H4 (cell line): Measurements from ENCODE around the gene ABCC5. TPM values are rescaled to one million over a fixed set of nuclear protein-coding genes. Genes with fewer than 3 reads are reported as not detected.
"Not testable (repeated sequence)": the region's sequence is repeated elsewhere in the genome, so short reads cannot be mapped to it uniquely, and the experiment has no call there.

Experiments used
- DNase-seq: peaks from one replicate; pipeline ENCODE4 v3.0.0-alpha.2; 2015; ENCODE audit warnings: low spot score
- total RNA-seq: library from RNA; depleted of rRNA; stranded (reverse); fragments of >200 nt; shearing (Covaris generic); gene quantifications from 2 replicates; pipeline ENCODE4 v1.2.3, GENCODE V29; 2014

ABCC5 gene
- total RNA-seq, 1 experiment from 2014 or later: 10.6 TPM

DNA sequence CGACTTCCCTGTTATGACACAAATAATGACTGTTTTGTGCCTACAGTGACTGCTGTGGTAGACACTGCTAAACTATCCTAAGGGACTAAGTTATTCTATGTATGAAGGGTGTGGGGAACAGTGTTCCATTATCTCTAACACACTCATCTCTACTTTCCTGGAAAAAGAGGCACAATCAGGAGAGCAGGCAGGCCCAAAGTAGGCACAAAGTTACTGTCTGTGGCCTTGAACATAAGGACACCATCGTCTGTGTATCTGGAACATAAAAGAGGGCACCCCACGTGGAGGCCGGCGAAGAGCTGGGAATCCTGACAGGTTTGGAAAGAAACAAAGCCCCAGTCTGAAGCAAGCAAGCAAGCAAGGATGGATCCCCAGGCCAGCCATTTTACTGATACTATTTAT is 1.5 kb downstream of the ABCC5 start:
- DNase-seq: no peak

DNA sequence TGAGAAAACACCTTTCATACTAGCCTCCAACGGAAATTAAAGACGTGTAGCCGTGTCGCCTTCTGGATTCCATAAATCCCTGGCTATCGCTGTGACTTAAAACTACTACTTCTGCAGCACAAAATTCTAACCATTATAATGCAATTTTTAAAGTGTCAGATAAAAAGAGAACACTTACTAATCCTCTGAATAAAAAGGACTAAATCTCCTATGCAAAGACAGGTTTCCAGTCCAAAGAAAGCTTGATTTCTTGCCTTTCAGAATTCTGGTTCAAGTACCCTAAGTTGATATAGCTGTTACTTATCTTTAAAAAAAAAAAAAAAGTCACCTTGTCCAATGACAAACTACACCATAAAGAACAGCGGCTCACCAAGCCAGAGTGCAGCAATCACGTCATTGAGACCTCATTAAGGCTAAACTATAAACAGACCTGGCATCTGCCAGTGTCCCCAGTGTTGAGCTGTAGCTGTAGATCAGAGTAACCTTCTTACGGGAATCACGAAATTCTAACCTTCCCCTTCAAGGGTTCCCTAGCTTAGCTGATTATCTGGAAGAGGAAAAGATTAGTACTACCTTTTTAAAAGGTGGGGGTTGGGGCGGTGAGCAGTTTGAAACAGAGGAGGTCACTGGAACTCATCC is 2.2 kb downstream of the ABCC5 start:
- peak; percentile 47 for DNase-seq

DNA sequence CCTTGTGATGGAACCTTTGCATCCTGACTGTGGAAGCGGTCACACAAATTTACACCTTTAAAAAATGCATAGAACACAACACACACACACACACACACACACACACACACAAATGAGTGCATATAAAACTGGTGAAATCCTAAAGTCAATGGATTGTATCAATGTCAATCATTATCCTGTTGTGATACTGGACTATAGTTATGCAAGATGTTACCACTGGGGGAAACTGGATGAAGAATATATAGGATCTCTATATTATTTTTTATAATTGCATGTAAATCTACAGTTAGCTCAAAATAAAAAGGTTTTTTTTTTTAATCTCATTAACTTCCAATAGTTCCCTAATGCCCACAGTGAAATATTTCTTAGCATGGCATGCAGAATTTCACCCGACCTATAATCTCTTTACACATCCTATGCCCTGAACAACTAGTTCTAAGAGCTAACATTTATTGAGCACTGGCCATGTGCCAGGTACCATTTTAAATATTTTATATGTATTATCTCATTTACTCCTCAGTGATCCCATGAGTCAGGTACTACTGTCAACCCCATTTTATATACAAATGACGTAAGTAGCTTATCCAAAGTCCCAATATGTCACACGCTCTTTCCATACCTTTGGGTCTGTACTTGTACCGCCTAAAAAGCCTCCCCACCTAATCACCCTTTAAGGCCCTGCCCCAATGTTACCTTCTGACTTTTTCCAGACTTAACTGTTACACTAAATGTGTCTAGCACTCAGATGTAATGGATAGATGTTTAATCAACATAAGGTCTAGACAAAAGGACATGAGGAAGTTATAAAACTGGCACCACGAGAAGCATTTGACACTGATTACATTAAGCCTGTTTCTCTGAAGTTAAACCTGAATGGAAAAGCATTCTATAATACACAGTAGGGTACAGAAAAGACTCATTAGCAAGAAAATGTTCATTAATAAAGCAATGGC is 5.5 kb downstream of the ABCC5 start:
- DNase-seq: no peak

DNA sequence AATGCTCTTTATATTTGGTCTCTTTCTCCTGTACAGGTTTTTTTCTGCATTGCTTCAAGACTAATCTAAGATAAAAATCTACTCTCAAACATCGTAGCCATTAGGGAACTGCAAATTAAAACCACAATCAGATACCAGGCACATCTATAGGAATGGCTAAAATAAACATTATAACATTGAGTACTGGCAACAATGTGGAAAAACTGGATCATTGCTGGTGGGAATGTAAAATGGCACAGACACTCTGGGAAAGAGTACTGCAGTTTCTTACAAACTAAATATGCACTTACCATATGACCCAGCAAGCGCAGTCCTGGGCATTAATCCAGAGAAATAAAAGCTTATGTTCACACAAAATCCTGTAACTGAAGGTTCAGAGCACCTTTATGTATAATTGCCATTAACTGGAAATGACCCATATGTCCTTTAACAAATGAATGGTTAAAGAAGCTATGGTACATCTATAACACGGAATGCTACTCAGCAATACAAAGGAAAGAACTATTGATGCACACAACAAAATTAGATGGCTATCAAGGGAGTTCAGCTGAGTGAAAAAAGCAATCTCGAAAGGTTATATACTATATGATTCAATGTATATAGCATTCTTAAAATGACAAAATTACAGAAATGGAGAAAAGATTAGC is 6.3 kb downstream of the ABCC5 start:
- no peak for DNase-seq

- no peak for DNase-seq
Measured at GRCh38 chr3:184008161-184008560, 9.5 kb downstream of the ABCC5 start.

DNA sequence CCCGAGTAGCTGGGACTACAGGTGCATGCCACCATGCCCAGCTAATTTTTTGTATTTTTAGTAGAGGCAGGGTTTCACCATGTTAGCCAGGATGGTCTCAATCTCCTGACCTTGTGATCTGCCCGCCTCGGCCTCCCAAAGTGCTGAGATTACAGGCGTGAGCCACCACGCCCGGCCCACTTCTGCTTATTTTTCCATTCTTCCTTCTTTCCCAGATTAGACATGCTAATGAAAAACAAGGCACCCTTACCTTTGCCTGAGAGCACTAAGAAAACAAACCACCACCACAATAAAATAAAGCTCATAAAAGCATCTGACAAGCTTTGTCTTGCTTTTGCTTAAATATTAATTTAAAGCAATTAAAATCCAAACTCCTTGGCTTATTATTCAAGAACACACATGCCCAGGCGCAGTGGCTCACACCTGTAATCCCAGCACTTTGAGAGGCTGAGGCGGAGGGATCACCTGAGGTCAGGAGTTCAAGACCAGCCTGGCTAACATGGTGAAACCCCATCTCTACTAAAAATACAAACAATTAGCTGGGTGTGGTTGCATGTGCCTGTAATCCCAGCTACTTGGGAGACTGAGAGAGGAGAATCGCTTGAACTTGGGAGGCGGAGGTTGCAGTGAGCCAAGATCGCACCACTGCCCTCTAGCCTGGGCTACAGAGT is 10.4 kb downstream of the ABCC5 start:
- DNase-seq: not testable (repeated sequence)

DNA sequence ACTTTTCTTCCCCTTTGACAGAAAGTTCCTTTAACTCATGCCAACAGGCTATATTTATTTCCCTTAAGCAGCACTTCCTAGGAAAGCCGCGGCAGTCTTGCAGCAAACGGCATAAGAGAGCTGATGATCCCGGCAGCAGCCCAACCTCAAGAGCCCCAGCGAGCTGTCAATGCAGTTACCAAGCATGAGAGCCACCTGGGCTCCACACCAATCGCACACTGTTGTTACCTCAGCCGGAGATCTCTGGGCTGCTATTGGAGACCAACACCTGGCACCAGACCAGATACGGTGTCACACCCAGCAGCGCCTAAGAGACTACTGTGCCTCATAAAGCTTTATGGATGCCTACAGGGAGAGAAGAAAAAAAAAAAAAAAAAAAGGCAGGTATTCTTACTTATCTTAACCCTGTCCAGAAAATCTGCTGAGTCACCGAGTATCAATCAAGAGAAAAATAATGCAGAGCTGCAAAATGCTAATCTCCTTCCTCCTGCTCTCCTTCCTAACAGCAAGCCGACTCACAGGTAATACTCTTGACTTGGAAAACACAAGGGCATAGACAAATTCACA is 11.7 kb downstream of the ABCC5 start:
- DNase-seq: peak; percentile 80

DNA sequence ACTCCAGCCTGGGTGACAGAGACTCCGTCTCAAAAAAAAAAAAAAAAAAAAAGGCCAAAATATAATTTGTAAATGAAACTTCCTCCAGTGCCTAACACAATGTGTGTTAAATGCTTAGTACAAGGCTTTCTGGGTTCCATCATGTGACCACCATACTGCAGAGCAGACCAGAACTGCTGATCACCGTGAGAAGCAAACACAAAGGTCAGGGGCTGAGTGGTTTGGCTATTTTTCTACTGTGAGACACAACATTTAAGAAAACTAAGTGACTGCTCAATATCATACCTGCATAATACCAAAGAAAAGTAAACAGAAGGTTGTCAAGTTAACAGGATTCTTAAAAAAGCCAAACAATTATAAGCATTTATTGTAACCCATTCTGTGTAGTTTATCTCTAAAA is 13.2 kb downstream of the ABCC5 start:
- no peak for DNase-seq

DNA sequence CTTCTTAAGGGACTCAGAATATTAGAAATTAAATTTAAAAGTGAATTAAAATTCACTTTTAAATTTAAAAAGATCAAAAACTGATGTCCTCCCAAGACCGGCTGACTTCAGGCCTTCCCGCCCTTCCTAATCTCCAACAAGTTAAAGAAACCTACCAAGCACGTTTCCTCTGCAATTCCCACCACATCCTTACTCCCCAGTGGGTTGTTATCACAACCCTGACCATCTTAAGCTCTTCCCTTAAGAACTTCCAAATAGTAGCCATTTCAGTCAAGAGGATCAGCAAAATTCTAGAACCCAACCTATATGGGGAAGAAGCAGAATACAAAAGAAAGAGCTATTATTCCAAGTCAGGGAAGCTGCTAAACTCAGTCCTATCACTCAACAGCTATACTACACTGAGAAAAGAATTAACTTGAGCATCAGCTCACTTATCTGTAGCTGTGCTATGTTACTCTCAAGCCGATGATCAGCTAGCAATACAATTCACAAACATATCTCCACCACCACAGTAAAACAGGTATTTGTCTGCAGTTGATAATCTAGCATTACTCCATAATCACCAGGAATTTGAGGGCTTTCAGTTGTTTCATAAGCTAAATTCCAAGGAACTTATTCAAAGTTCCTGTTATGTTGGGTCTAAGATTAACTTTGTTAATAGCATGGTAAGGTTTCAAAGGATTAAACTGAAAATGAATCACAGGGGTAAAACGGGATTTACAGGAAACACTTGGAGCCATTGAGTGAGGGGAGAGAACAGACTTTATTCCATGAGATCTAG is 14.3 kb downstream of the ABCC5 start:
- DNase-seq: no peak

DNA sequence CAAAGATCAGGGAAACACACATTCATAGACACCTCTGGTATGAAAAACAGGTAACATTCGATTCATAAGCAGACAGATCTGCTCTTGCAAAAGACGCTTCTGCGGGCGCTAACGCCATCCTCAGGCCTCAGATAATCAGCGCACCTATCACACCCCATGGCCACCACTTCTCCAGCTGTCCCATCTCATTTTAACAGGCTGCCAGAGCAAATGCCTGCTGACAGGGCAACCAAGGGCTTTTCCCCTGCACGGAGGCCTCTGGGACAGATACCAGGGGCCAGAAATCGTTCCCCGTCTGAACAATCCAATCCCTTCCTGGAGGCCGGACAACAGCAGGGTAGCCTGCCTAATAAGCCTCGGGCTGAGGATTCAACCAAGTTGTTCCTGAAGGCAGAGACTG is 15.2 kb downstream of the ABCC5 start:
- no peak for DNase-seq

DNA sequence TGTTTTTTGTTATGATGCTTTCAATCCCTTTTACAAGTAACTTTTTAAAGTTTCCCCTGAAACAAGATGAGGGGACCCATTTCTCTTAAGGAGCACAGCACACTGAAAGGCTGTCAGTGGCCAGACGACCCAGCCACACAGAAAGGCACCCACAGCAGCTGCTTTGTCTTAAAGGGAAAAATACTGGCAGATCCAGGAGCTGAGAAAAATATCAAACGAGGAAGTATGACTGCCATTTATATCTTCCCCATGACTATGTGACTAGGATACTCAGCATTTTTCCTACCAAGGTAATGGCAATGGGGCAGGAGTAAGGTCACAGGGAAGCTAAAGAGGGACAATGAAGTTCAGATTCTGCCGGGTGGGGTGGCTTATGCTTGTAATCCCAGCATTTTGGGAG is 15.9 kb downstream of the ABCC5 start:
- DNase-seq: no peak

- no peak for DNase-seq
Measured at GRCh38 chr3:183991403-183991802, 26.3 kb downstream of the ABCC5 start.

DNA sequence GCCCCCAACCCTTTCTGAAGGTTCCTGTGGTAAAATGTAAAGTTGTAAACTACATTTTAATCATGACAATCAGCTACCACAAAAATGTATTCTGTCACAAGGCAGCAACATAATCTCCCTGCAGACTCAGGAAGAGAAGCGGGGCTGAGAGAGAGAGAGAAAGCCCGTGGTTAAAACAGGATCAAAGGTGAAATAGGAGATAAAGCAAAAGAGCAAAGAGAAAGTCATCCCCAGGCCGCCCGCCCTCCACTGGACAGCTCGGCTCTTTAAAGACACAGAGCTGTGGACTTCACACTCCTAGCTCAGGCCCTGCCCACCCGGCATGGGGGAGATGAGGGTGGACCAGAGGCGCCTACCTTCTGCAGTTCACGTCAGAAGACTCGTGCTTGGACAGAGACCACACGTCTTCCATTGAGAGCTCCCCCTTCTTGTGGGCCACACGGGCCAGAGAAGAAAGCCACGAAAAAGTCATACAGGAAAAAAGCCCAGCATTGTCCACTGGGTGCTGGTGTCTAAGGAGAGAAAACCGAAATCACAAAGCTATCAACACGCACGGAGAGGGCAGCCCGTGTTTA is 29.4 kb downstream of the ABCC5 start:
- DNase-seq: no peak

- DNase-seq: no peak
Measured at GRCh38 chr3:183987000-183987600, 30.6 kb downstream of the ABCC5 start.

DNA sequence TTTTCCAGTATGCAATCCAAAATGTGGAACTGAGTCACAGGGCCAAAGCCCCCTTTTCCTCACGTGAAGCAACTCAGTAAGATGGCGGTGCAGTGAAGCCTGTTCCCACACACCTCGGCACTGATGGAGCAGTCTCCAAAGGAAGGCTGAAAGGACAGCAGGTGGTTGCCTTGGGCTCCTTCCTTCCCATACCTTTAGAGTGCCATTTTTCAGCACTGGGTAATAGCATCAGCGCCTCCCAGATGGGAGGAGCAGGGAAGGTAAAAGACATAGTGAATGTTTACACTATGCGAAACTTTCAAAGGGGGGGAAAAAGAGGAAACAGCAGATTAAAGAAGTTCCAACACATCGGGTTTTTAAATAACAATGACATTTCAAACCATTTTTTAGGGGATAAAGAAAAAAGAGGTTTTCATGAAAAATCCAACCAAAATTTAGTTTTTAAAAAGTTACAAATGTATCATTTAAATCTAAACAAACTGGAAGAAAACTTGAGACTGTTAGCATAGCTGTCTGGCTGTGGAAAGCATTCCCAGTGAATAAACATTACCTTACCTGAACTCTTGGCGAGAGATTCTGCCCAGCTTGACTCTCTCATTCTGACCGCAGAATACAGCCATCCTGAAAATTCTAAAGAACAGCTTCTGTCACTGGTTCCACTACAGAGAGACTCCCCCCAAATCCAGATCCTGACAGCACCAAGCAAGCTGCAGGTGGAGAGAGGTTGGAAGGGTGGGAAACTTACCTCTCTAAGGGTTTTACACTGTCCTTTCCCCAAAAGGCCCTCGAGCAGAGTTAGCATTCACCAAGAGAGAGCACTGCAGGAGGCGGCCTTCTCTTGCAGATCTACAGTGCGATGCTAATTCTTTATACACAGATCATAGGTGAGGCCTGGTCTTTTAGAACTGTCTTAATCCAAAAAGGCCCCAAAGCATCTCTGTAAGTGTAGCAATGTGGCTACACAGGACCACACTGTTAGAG is 32.6 kb downstream of the ABCC5 start:
- DNase-seq: no peak

DNA sequence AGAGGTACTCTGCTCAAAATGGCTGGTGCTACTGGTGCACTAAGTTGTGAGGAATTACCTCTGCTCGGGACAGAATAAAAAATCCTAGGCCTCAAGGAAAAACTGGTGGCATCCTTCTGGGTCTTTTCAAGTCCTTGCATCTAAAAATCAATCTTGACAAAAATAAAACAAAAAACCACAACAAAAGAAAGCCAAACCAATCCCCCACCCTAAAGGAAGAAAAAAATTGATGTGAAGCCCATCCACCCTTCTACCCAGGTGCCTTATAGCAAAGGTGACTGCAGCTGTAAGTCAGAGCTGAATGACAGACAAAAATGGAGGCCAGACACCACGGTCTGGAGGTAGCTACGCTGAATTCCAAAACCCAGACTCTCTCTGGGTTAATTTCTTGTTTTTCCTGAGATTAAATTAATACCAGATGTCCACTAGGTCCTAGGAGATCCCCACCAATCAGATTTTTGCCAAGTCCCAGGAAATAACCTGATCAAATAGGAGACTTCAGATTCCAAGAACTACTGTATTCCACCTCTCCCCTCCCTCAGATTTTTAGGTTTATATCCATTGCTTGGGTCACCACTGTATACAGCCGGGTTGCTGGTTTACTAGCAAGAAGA is 33.5 kb downstream of the ABCC5 start:
- DNase-seq: no peak

DNA sequence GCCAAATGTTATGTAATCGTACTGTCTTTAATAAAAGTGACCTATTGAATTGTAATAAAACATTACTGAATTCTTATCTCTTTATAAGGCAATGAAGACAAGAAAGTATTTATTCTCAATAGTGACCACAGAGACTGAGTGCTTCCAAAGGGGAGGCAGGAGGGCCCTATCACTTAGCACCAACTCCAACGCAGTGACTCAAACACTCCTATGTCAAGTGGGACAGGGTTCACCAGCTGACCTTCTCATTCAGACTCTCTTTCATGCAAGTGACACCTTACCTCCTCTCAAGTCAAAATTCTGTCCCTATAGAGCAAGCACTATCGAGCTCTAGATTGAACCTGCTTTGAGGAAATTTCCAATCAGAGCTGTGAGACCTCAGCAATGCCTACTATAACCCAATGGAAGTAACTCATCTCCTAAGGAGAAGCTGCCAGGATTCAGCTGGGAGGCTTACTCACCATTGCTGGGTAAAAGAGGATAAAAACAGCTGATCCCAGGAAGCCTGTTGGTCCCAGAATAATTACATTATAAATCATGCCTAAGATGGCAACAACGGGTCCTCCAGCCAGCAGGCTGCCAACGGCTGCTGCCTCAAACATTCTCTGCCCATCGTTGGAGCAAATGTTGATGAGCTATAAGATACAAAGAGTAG is 35.6 kb downstream of the ABCC5 start:
- DNase-seq: no peak

DNA sequence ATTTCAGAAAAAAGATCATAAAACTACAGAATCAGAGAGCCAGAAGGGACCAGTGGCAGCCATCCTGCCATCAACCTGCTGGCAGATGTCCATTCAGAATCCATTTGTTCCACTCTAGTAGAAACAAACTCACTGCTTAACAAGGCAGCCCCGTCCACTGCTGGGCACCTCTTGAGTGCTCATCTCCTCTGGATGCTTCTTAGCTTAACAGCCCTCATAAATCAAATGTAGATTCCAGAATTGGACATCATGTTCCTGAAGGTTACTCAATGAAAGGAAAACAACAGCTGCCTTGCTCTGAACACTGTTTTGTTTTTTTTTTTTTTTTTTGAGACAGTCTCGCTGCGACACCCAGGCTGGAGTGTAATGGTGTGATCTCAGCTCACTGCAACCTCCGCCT is 37.3 kb downstream of the ABCC5 start:
- DNase-seq: no peak
